Mammary epithelial cell (primary cell): ENCODE measurements around the gene RHOT1.

Source experiments
- EZH2 ChIP-seq: IDR thresholded peaks from 2 replicates; pipeline ENCODE4 v1.6.1; 2012; ENCODE audit warnings: low read length, inconsistent platforms, borderline replicate concordance
- TF ChIP-seq, protein P1 (sequence below), 2 donors: IDR thresholded peaks in 1 of 2; conservative IDR thresholded peaks in 1 of 2; 2 replicates each; pipeline ENCODE4 v1.5.1; 2011 to 2012; ENCODE audit warnings: inconsistent platforms in 2 of 2, low read length in 2 of 2, mild to moderate bottlenecking in 2 of 2, control low read depth in 1 of 2, low read depth in 1 of 2; ENCODE audit not compliant: insufficient read depth in 1 of 2; ENCODE audit errors: extremely low read depth in 1 of 2

DNA sequence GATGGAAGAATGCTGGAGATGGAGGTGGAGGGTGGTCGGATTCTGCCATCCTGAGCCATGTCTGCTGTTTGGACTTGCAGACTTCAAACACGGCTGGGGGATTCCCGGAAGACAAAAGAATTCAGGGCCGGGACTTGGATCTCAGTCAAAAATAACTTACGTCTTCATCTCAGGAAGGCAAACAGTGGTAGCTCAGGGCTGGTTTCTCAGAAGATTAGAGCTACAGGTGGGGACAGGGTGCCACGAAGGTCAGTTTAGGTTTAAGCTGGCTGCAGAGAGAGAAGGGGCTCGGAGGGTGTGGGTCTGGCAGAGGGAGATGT lies 119.1 kb downstream of the RHOT1 start:
- TF ChIP-seq, protein P1, sequence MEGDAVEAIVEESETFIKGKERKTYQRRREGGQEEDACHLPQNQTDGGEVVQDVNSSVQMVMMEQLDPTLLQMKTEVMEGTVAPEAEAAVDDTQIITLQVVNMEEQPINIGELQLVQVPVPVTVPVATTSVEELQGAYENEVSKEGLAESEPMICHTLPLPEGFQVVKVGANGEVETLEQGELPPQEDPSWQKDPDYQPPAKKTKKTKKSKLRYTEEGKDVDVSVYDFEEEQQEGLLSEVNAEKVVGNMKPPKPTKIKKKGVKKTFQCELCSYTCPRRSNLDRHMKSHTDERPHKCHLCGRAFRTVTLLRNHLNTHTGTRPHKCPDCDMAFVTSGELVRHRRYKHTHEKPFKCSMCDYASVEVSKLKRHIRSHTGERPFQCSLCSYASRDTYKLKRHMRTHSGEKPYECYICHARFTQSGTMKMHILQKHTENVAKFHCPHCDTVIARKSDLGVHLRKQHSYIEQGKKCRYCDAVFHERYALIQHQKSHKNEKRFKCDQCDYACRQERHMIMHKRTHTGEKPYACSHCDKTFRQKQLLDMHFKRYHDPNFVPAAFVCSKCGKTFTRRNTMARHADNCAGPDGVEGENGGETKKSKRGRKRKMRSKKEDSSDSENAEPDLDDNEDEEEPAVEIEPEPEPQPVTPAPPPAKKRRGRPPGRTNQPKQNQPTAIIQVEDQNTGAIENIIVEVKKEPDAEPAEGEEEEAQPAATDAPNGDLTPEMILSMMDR (conservative IDR thresholded peaks at IDR 0.05 in 1 of 2, IDR thresholded peaks at IDR 0.05 in 1 of 2; ENCODE audit: extremely low read depth in 1 of 2, insufficient read depth in 1 of 2, low read depth in 1 of 2, low read length in 2 of 2) = no peak
- no peak for TF ChIP-seq EZH2
